Nephron (organoid): Measurements from ENCODE around the gene HMX1.

Experiments
- H3K27ac Mint-ChIP-seq, 3 experiments: 2 replicates each; pipeline ENCODE4 v1.8.0; 2020; ENCODE audit warnings: mixed read lengths in 3 of 3, mild to moderate bottlenecking in 2 of 3, moderate library complexity in 1 of 3
- H3K27me3 Mint-ChIP-seq: 2 replicates; pipeline ENCODE4 v1.8.0; 2021; ENCODE audit warnings: low read depth, mild to moderate bottlenecking, moderate library complexity, mixed read lengths
- H3K36me3 Mint-ChIP-seq: 2 replicates; pipeline ENCODE4 v1.8.0; 2020; ENCODE audit warnings: low read depth, mixed read lengths
- H3K4me1 Mint-ChIP-seq: 2 replicates; pipeline ENCODE4 v1.8.0; 2020; ENCODE audit warnings: mixed read lengths
- H3K4me3 Mint-ChIP-seq, 3 experiments: 2 replicates each; pipeline ENCODE4 v1.8.0; 2020; ENCODE audit warnings: mild to moderate bottlenecking in 3 of 3, mixed read lengths in 3 of 3, moderate library complexity in 2 of 3
- H3K9me3 Mint-ChIP-seq: 2 replicates; pipeline ENCODE4 v1.8.0; 2020; ENCODE audit warnings: mixed read lengths
- TF ChIP-seq, protein P1 (sequence below), 3 experiments: fragments of 200-600 bp; sonication (generic); IDR thresholded peaks; one replicate each; pipeline ENCODE4 v1.5.0; 2021; ENCODE audit warnings: antibody characterized with exemption in 3 of 3; ENCODE audit not compliant: unreplicated experiment in 3 of 3

The HMX1 gene

DNA sequence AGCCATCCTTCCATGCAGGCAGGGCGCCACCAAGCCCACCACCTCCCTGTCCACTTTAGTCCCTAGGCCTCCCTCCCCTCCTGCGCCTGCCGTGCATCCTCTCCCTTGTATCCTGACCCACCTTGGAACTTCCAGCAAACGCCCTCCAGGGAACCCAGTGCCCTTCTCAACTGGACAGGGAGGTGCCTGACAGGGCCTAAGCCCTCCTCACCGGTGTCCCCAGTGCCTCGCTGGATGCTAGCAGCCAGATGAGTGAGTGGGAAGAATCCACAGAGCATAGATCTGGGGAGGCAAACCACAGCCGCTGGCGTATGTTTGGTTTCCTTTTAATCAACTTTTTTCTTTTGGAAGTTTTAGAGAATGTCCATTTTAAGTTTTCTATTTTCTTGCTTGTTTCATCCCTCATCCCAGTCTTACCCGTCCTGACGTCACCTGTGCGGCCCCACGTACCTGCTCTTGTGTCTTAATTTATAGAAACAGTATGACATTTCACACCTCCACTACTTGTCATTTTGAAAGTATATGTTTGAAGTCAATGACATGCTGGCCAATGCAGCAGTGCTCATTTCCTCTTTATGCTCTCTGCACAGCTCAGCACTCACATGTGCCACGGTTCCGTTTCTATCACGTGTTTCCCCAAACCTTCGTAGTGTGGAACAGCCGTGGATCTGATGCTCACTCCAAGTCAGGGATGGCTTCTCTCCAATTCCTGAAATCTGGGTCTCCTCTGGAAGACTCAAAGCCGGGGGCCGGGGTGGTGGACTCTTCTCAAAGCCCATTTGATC is 3.4 kb upstream of the HMX1 start:
- Mint-ChIP-seq H3K4me3 (no peak overlapping the region), H3K4me1 (peaks cover 5% of the 10 kb centered on the region), H3K27ac (no peak overlapping the region), H3K9me3 (no peaks in the 10 kb centered on the region), H3K27me3 (peaks cover 92% of the 10 kb centered on the region), H3K36me3 (no peaks in the 10 kb centered on the region)
- TF ChIP-seq, protein P1, sequence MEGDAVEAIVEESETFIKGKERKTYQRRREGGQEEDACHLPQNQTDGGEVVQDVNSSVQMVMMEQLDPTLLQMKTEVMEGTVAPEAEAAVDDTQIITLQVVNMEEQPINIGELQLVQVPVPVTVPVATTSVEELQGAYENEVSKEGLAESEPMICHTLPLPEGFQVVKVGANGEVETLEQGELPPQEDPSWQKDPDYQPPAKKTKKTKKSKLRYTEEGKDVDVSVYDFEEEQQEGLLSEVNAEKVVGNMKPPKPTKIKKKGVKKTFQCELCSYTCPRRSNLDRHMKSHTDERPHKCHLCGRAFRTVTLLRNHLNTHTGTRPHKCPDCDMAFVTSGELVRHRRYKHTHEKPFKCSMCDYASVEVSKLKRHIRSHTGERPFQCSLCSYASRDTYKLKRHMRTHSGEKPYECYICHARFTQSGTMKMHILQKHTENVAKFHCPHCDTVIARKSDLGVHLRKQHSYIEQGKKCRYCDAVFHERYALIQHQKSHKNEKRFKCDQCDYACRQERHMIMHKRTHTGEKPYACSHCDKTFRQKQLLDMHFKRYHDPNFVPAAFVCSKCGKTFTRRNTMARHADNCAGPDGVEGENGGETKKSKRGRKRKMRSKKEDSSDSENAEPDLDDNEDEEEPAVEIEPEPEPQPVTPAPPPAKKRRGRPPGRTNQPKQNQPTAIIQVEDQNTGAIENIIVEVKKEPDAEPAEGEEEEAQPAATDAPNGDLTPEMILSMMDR (IDR thresholded peaks at IDR 0.05; ENCODE audit: unreplicated experiment in 3 of 3): no peak

DNA sequence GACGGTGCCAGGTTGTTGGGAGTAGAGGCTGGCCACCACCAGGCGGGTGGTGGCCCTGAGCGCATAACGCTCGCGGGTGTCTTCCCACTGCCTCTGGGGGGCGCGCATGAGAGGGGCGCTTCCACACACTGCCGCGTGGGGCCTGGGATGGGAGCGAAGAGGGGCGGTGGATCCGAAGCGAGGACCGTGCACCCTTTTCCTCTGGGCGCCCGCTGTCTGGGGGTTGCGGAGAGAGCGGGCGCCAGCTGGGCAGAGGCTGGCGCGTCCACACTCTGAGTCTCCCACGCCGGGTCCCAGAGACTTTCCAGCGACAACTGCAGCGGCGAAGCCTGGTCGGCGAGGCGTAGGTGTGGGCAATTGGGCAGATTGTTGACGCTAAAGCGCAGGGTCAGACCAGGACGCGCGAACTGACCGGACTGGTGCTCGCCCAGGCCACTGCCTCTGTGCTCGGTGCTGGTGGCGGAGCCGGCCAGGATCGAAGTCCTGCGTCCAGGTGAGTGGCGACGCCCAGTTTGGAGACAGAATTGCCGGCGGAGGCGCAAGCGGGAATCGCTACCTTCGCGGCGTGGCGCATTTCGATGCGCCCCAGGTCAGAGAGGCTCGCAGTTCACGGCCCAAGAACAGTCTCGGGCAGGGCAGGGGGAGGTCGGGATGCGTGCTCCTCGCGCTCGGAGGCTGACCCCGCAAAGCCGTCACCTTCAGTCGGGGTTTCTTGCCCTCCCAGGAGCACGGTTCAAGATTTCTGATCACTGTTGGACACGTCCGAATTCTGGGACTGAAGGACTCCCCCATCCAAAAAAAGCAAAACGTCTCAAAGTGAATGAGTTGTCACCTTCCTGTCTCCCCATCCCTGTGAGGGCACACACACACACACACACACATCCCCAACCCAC is 2.6 kb upstream of the HMX1 start:
- no peak overlapping the region for H3K4me3 Mint-ChIP-seq
- no peak overlapping the region for H3K27ac Mint-ChIP-seq
- TF ChIP-seq, protein P1 (IDR thresholded peaks at IDR 0.05; ENCODE audit: unreplicated experiment in 3 of 3): no peak
- H3K9me3 Mint-ChIP-seq: no peaks in the 10 kb centered on the region
- H3K36me3 Mint-ChIP-seq: no peaks in the 10 kb centered on the region
- peaks cover 5% of the 10 kb centered on the region for H3K4me1 Mint-ChIP-seq
- H3K27me3 Mint-ChIP-seq: peaks cover 92% of the 10 kb centered on the region

DNA sequence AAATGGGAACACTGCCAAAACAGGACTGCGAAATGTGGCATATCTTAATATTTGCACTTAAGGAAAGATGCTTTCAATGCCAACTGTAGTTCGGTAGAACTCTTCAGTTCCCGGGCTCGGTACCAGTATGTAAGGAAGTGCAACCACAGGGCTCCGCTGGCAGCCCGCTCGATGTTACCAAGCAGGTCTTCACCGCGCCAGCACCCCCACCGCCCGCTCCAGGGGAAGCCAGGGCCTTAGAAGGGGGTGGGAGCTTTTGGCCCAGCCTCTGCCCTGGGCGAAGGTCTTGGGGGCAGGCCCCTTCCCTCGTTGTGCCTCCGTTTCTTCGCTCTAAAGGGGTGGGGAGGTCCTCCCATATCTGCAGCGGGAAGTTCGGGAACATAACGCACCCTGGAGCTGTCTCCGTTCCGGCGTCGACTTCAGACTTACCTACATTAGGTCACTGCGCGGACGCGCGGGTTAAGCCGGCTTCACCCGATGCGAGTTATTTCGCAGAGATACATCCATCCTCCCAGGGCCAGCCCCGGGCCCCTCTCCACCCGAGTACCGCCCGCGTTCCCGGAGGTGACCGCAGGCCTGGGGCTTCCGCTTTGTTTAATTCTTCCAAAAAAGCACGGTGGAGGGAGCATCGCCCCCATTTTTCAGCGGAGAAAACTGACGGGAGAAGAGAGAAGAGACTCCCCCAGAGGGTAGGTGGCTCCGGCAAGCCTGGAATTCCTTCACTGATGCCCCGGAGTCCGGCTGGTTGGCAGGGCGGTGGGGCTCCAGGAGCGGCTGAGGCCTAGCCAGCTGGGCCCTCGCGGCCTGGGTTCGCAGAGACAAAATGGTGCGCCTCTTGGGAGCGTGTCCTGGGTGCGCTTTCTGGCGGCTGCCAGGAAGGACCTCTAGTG is 1.0 kb upstream of the HMX1 start:
- peaks cover 89% of the 10 kb centered on the region for H3K27me3 Mint-ChIP-seq
- TF ChIP-seq, protein P1 (IDR thresholded peaks at IDR 0.05; ENCODE audit: unreplicated experiment in 3 of 3): no peak
- no peak overlapping the region for H3K27ac Mint-ChIP-seq
- no peaks in the 10 kb centered on the region for H3K36me3 Mint-ChIP-seq
- H3K9me3 Mint-ChIP-seq: no peaks in the 10 kb centered on the region
- peak overlapping the region; percentile 72 to 77 (median 75) for H3K4me3 Mint-ChIP-seq
- peaks cover 5% of the 10 kb centered on the region for H3K4me1 Mint-ChIP-seq

DNA sequence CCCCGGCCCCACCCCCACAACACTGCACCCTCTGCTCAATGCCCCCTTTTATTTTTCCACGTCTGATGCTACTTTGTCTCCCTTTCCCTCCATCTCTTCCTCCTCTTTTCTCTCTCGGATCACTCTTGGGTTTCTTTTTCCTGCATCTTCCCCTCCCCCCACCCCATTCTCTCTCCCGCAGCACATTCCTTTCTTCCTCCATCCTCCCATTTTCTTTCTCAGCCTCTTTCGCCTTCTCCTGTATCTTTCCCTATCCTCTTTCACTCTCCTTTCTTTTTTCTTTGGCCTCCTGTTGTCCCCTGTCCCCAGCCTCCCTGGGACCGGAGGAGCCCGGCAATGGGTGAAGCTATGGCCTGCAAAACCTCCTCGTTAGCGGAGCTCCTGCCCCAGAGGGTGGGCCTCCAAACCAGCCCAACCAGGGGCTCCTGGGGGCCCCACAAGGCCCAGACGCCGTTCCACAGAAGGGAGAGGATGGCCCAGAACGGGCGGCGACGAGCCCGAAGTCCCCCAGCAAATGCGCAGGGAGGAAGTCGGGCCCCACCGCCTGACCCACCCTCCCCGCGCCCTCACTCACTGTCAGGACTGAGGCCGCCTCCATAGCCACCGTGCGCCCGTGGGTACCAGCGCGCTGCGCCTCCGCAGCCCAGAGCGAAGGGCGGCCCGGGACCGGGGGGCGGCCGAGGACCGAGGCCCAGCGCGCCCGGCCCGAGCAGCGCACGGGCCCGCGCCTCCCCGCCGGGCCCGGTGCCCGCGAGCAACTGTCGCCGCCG is 807 bp downstream of the HMX1 start:
- TF ChIP-seq, protein P1 (IDR thresholded peaks at IDR 0.05; ENCODE audit: unreplicated experiment in 3 of 3): no peak
- Mint-ChIP-seq H3K27ac (no peak overlapping the region), H3K27me3 (peaks cover 88% of the 10 kb centered on the region), H3K36me3 (no peaks in the 10 kb centered on the region), H3K9me3 (no peaks in the 10 kb centered on the region), H3K4me1 (peaks cover 5% of the 10 kb centered on the region), H3K4me3 (peak overlapping the region; percentile 70 to 71 (median 71))
